Measurements from ENCODE around the gene ITPR1.
A peak's percentile ranks its signal among the peaks of the same experiment; 100 is the strongest.

ITPR1 gene

DNA sequence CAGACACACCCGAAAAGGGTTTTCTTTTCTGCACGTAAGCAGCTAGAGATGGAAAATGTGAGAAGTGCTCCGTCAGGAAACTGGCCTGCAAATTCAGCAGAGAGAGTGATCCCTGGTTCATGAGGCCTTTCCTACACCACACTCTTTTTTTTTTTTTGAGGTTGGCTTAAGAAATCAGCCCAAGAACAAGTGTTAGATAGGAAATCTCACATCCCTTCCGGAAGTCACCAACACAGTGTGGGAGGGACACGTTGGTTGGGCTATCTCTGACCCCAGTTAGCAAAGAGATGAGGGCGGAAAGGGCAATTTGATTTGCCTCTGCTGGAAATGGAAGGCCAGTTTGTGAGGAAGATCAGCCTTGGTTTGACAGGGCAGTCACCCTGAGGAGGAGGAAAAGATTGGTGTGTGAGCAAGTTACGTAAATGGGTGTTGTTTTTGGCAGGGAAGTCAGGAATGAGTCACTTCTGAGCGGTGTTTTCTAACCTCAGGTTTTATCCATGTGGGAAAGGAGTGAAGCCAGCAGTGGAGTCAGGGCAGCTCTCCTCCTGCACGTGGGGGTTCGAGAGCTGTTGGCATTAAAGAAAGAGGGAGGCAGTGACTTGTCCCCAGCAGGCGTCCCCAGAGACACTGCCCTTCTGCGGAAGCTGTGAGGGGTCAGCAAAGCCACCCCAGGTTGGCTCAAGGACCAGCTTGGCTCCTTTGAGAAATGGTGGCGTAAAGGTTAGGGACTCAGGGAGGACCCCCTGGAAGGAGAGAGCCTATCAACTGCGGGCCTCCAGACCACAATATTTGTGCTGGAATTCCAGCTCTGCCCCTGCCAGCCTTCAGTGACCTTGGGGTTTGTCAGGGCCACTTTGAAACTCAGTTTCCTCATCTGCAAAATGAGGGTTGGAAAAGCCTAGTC lies 248.5 kb downstream of the ITPR1 start (continued):
- TF ChIP-seq PATZ1 (tag by site-specific recombination; IDR thresholded peaks at IDR 0.05) (peak; percentile 90), ZBTB7A (tag by site-specific recombination; IDR thresholded peaks at IDR 0.05; ENCODE audit: low read depth) (no peak), KLF8 (tag by site-specific recombination; IDR thresholded peaks at IDR 0.05) (peak; percentile 78), ZNF423 (tag by site-specific recombination; IDR thresholded peaks at IDR 0.05) (no peak), MEIS1 (CRISPR knock-in tag; IDR thresholded peaks at IDR 0.05; ENCODE audit: borderline replicate concordance) (no peak), ZNF530 (tag by site-specific recombination; IDR thresholded peaks at IDR 0.05; ENCODE audit: low read depth) (no peak), ZNF501 (tag by site-specific recombination; IDR thresholded peaks at IDR 0.05) (peak; percentile 58; the same call in 1 of the 2 replicates), ZNF692 (tag by site-specific recombination; IDR thresholded peaks at IDR 0.05) (peak; percentile 94), WT1 (tag by site-specific recombination; IDR thresholded peaks at IDR 0.05) (peak; percentile 96), BCL11B (tag by site-specific recombination; IDR thresholded peaks at IDR 0.05; ENCODE audit: low read depth) (peak; percentile 69; the same call in 1 of the 2 replicates), ZNF19 (tag by site-specific recombination; IDR thresholded peaks at IDR 0.05; ENCODE audit: low read depth) (no peak), ZFP37 (tag by site-specific recombination; IDR thresholded peaks at IDR 0.05) (0 out of 2 replicates have a peak, but pooled peaks have one; percentile 21), ZNF211 (tag by site-specific recombination; IDR thresholded peaks at IDR 0.05; ENCODE audit: low read depth) (no peak), GLIS2 (tag by site-specific recombination; IDR thresholded peaks at IDR 0.05) (peak; percentile 89), HOXD13 (CRISPR knock-in tag; IDR thresholded peaks at IDR 0.05; ENCODE audit: borderline replicate concordance) (no peak), ZBTB17 (tag by site-specific recombination; IDR thresholded peaks at IDR 0.05) (peak; percentile 97), ZNF843 (tag by site-specific recombination; IDR thresholded peaks at IDR 0.05) (peak; percentile 92), ZNF776 (tag by site-specific recombination; IDR thresholded peaks at IDR 0.05; ENCODE audit: borderline replicate concordance) (no peak), ZNF391 (tag by site-specific recombination; IDR thresholded peaks at IDR 0.05; ENCODE audit: borderline replicate concordance, low read depth) (peak; percentile 87; the same call in 1 of the 2 replicates), TSHZ1 (tag by site-specific recombination; IDR thresholded peaks at IDR 0.05; ENCODE audit: borderline replicate concordance) (peak; percentile 96), ZNF2 (tag by site-specific recombination; IDR thresholded peaks at IDR 0.05) (peak; percentile 77), ZNF10 (tag by site-specific recombination; IDR thresholded peaks at IDR 0.05) (no peak; the same call in 1 of the 2 replicates), ZFHX2 (tag by site-specific recombination; conservative IDR thresholded peaks at IDR 0.05) (peak; percentile 91)
- TF ChIP-seq, protein P1, sequence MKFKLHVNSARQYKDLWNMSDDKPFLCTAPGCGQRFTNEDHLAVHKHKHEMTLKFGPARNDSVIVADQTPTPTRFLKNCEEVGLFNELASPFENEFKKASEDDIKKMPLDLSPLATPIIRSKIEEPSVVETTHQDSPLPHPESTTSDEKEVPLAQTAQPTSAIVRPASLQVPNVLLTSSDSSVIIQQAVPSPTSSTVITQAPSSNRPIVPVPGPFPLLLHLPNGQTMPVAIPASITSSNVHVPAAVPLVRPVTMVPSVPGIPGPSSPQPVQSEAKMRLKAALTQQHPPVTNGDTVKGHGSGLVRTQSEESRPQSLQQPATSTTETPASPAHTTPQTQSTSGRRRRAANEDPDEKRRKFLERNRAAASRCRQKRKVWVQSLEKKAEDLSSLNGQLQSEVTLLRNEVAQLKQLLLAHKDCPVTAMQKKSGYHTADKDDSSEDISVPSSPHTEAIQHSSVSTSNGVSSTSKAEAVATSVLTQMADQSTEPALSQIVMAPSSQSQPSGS (tag by site-specific recombination; IDR thresholded peaks at IDR 0.05; ENCODE audit: low read depth) = peak; percentile 77
- TF ChIP-seq, protein P2, sequence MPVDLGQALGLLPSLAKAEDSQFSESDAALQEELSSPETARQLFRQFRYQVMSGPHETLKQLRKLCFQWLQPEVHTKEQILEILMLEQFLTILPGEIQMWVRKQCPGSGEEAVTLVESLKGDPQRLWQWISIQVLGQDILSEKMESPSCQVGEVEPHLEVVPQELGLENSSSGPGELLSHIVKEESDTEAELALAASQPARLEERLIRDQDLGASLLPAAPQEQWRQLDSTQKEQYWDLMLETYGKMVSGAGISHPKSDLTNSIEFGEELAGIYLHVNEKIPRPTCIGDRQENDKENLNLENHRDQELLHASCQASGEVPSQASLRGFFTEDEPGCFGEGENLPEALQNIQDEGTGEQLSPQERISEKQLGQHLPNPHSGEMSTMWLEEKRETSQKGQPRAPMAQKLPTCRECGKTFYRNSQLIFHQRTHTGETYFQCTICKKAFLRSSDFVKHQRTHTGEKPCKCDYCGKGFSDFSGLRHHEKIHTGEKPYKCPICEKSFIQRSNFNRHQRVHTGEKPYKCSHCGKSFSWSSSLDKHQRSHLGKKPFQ (tag by site-specific recombination; IDR thresholded peaks at IDR 0.05) = peak; percentile 89
- TF ChIP-seq, protein P3, sequence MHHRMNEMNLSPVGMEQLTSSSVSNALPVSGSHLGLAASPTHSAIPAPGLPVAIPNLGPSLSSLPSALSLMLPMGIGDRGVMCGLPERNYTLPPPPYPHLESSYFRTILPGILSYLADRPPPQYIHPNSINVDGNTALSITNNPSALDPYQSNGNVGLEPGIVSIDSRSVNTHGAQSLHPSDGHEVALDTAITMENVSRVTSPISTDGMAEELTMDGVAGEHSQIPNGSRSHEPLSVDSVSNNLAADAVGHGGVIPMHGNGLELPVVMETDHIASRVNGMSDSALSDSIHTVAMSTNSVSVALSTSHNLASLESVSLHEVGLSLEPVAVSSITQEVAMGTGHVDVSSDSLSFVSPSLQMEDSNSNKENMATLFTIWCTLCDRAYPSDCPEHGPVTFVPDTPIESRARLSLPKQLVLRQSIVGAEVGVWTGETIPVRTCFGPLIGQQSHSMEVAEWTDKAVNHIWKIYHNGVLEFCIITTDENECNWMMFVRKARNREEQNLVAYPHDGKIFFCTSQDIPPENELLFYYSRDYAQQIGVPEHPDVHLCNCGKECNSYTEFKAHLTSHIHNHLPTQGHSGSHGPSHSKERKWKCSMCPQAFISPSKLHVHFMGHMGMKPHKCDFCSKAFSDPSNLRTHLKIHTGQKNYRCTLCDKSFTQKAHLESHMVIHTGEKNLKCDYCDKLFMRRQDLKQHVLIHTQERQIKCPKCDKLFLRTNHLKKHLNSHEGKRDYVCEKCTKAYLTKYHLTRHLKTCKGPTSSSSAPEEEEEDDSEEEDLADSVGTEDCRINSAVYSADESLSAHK (tag by site-specific recombination; IDR thresholded peaks at IDR 0.05) = peak; percentile 88

Data from HEK293 (cell line).